ENCODE data around the gene DPP3.

Gene DPP3

DNA sequence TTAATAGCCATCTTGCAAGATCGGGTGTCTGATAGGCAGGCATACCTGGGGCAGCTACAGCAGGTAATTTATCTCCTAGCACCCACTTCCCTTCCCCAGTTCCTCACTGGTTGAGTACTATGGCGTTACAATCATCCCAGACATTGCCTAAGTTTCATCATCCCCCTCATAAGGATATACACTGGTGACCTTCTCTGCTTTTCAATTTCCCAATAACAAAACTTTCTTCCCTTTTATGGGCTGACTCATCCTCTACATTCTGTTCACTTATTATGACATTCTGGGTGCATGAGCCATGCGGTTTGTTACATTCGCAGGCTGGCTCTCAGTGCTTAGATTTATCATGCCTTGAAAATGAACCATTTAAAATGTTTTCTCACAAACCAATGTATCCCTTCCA is 36.6 kb upstream of the DPP3 start:
- DNase-seq (ENCODE audit: low read depth): no peak
- H3K4me3 ChIP-seq (ENCODE audit: low read depth, low read length): no peak overlapping the region
- TF ChIP-seq, protein P1, sequence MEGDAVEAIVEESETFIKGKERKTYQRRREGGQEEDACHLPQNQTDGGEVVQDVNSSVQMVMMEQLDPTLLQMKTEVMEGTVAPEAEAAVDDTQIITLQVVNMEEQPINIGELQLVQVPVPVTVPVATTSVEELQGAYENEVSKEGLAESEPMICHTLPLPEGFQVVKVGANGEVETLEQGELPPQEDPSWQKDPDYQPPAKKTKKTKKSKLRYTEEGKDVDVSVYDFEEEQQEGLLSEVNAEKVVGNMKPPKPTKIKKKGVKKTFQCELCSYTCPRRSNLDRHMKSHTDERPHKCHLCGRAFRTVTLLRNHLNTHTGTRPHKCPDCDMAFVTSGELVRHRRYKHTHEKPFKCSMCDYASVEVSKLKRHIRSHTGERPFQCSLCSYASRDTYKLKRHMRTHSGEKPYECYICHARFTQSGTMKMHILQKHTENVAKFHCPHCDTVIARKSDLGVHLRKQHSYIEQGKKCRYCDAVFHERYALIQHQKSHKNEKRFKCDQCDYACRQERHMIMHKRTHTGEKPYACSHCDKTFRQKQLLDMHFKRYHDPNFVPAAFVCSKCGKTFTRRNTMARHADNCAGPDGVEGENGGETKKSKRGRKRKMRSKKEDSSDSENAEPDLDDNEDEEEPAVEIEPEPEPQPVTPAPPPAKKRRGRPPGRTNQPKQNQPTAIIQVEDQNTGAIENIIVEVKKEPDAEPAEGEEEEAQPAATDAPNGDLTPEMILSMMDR (IDR thresholded peaks at IDR 0.05; ENCODE audit: low read depth, low read length, missing control alignments): no peak

DNA sequence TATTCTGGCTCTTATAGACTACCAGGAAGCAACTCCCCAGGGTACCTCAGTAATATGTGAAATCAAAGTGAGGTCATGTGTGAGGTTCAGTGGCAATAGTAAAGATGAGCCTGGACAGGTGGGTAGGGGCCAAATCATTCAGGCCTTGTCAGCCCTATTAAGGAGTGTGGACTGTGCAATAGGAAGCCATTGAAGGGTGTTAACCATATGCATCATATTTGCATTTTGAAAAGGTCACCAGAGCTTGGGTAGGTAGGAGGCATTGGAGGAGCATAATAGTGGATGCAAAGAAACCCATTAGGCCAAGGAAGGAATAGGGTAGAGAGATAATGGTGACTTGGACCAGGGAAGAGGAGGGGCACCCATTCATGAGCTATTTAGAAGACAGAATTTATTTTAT is 33.2 kb upstream of the DPP3 start:
- DNase-seq (ENCODE audit: low read depth): no peak
- no peak overlapping the region for H3K4me3 ChIP-seq (ENCODE audit: low read depth, low read length)
- TF ChIP-seq, protein P1 (IDR thresholded peaks at IDR 0.05; ENCODE audit: low read depth, low read length, missing control alignments): no peak

DNA sequence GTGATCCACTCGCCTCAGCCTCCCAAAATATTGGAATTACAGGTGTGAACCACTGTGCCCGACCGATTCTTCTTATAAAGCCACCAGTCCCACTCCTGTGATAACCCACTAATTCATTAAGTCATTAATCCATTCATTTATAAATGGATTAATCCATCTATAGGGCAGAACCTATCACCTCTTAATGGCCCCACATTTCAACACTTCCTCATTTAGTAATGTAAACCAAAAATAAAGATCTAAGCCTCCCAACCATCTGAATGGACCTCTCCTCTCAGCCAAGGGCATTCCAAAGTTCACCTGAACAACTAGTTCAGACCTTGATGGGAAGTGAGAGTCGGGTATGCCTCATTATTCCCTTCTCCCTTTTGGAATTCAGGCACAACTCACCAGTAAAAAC is 31.7 kb upstream of the DPP3 start:
- DNase-seq (ENCODE audit: low read depth): no peak
- H3K4me3 ChIP-seq (ENCODE audit: low read depth, low read length): no peak overlapping the region
- TF ChIP-seq, protein P1 (IDR thresholded peaks at IDR 0.05; ENCODE audit: low read depth, low read length, missing control alignments): no peak

DNA sequence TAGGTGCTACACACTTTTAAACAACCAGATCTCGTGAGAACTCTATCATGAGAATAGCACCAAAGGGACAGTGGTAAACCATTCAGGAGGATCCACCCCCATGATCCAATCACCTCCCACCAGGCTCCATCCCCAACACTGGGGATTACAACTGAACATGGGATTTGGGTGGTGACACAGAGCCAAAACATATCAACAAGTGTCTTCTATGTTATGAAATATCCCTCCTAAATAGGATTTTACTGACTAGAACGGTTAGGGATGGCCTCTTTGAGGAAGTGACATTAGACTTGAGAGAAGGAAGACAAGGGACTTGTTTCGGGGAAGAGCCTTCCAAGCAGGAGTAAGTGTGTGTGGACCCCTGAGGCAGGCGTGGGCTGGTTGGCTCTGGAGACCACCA is 29.7 kb upstream of the DPP3 start:
- no peak for DNase-seq (ENCODE audit: low read depth)
- TF ChIP-seq, protein P1 (IDR thresholded peaks at IDR 0.05; ENCODE audit: low read depth, low read length, missing control alignments): no peak
- no peak overlapping the region for H3K4me3 ChIP-seq (ENCODE audit: low read depth, low read length)

DNA sequence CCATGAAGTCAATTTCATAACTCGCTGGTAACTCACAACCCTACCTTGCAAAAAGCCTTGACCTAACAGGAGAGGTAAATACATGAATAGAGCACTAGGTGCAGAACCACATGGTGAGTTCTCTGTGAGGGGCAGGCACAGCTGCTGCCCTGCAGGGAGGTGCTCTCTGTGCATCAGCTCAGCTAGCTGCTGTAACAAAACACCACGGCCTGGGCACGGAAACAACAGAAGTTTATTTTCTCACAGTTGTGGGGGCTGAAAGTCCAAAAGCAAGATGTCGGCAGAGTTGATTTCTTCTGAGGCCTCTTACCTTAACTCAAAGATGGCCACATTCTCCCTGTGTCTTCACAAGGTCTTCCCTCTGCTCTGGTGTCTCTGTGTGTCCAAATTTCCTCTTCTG is 28.6 kb upstream of the DPP3 start:
- TF ChIP-seq, protein P1 (IDR thresholded peaks at IDR 0.05; ENCODE audit: low read depth, low read length, missing control alignments): no peak
- H3K4me3 ChIP-seq (ENCODE audit: low read depth, low read length): no peak overlapping the region
- no peak for DNase-seq (ENCODE audit: low read depth)

DNA sequence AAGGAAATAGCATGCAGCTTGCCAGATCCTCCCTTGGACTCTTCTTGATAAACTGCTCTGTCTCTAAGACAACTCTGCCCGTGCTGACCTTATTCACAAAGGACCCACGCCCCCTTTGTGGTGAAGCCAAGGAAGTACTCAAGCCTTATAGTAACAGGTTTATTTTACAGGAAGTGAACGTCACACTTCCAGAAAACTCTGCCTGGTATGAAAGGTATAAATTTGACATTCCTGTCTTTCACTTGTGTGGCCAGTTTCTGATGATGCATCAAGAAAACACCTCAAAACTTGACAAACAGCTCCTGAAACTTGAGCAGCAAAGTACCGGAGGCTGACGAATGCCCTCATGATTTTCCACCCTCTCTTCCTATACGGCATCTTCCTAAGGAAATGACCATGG is 26.0 kb upstream of the DPP3 start:
- DNase-seq (ENCODE audit: low read depth): no peak
- TF ChIP-seq, protein P1 (IDR thresholded peaks at IDR 0.05; ENCODE audit: low read depth, low read length, missing control alignments): no peak
- H3K4me3 ChIP-seq (ENCODE audit: low read depth, low read length): no peak overlapping the region

DNA sequence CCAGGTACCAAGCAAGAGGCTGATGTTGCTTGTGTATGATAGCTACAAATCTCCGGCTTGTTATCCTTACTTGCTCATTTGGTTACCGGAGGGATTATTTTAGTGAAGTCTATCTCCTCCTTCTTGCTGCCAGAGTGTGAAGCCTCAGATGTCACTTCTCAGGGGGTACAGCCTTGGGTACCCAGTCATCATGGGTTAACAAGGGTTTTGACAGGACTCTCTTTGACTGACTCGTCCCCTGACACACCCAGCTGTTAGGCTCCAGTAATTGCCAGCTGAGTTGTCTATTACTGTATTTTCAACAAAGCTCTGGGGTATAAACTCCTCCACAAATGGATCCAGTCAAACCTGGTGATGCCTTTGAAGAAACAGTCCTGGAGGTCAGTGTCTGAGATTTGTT is 25.4 kb upstream of the DPP3 start:
- TF ChIP-seq, protein P1 (IDR thresholded peaks at IDR 0.05; ENCODE audit: low read depth, low read length, missing control alignments): no peak
- H3K4me3 ChIP-seq (ENCODE audit: low read depth, low read length): no peak overlapping the region
- DNase-seq (ENCODE audit: low read depth): no peak
